ENCODE data around the gene DTD1.

DNA sequence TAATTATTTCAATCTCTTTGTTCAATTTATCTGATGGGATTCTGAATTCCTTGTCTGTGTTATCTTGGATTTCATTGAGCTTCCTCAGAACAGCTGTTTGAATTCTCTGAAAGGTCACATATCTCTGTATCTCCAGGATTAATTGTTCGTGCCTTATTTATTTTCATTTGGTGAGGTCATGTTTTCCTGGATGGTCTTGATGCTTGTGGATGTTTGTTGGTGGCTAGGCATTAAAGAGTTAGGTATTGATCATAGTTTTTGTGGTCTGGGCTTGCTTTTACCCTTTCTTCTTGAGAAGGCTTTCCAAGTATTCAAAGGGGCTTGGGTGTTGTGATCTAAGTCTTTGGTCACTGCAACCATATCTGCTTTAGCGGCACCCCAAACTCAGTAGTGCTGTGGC, 186.4 kb downstream of the DTD1 start:
- TF ChIP-seq POLR2A (IDR thresholded peaks at IDR 0.05) (no peak), CTCF (IDR thresholded peaks at IDR 0.05) (no peak)

Measured in heart left ventricle (tissue), 13 donors.